ENCODE measurements around the gene TPP2.

- no peak for TF ChIP-seq ZBTB7A (IDR thresholded peaks at IDR 0.05; ENCODE audit: low read depth)
- TF ChIP-seq MAX (IDR thresholded peaks at IDR 0.05): no peak
- TF ChIP-seq EGR1 (IDR thresholded peaks at IDR 0.05): no peak
- TF ChIP-seq TCF12 (IDR thresholded peaks at IDR 0.05; ENCODE audit: low read depth): no peak
- TF ChIP-seq FOXM1 (IDR thresholded peaks at IDR 0.05; ENCODE audit: borderline replicate concordance, low read depth): no peak
- no peak for TF ChIP-seq YY1 (IDR thresholded peaks at IDR 0.05; ENCODE audit: low read depth)
These were observed 102.7 kb downstream of the TPP2 start for GRCh38 chr13:102699504-102699903.

Measured in Ishikawa (cell line).